GM18873 (cell line): ENCODE results near the gene COPZ1.
A peak's percentile ranks its signal among the peaks of the same experiment; 100 is the strongest.

ENCODE experiments used
- ATAC-seq: cut with Tn5 transposase; IDR thresholded peaks from one replicate; pipeline ENCODE4 v1.9.1; 2021; ENCODE audit warnings: mild to moderate bottlenecking, moderate library complexity, moderate number of reproducible peaks; ENCODE audit not compliant: unreplicated experiment, low FRiP score

Gene COPZ1

GRCh38 chr12:54390668-54391551, 66.0 kb downstream of the COPZ1 start:
- ATAC-seq = no peak

DNA sequence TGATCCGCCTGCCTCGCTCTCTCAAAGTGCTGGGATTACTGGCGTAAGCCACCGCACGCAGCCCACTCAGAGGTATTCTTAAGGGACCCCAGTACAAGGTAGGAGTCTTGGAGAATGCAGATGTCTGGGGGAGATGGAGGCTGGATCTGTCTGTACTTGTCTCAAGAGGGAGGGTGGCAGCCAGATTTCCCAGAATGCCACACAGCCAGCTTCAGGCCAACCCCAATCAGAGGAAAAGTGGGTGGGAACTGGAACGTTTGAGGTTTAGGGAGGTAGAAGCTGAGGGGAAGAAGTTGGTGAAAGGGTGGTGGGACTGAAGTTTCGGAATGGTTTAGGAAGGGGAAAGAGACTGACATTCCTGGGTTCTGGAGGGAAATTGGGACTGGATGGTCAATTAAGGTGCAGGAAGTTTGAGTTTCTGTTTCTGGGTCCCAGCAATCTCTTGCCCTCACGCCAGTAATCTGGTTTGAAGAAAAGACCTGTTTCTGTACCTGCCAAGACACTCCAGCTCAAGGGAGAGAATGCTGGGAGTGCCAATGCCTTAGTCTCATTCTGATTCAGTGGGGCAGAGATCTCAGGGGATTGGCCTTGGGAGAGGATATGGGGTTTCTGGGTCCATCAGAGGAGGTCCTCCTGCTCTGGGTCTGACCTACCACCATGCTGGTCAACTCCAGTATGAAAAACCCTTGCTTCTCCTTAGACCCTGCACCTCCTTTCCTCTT, 67.7 kb downstream of the COPZ1 start:
- ATAC-seq = no peak

DNA sequence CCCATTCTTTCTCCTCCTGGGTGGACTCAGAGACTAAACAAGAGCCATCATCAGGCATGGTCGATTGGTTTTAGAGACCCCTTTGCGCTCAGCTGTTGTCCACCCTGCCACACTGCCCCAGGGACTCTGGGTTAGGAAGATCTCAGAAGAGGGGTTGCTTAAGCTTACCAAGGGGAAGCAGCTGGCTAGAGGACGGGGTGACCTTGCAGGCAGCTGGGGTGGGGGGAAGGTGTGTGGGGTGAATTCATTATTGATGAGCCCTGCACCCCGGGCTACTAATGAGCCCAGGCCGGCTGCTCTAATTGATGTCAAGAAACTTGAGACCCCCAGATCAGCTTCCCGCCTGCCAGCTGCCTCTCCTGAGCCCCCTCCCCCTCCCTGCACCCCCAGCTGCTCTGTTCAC, 68.3 kb downstream of the COPZ1 start:
- no peak for ATAC-seq

DNA sequence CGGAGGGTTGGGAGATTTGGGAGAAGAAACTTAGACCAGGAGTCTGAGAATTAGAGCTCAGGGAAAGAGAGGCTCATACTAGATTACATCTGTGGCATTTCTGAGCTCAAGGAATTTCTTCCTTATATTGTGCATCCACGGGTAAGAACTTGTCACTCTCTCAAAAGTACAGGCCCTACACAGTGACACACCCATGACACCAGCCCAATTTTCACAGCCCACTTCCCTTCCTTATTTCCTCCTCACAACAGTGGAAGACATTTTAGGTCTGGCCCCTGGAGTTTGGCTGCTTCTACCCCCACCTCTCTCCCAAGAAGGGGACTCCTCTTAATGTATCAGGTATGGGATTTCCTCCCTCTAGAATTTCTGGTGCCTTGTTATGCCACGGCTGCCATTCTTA, 68.8 kb downstream of the COPZ1 start:
- ATAC-seq = no peak

GRCh38 chr12:54394281-54394719, 69.4 kb downstream of the COPZ1 start:
- ATAC-seq = no peak

DNA sequence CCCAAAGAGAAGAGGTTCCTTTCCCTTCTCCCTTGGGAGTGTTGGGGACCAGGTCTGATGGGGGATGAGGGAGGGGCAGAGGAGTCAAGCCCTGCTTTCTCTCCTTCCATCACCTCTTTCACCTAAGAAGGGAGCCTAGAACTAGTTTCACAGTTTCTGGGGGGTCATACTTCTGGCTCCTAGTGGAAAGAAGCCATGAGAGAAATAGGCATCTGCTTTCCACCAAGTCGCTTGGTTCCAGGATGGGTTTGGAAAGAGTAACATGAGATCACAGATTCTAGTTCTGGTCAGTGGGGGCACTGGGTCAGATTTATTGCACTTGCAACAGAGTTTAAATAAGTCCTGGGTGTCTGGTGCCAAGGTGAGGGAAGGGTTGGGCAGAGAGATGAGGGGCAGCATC, 70.1 kb downstream of the COPZ1 start:
- no peak for ATAC-seq

- ATAC-seq = no peak
These were observed 70.6 kb downstream of the COPZ1 start for GRCh38 chr12:54395545-54395944.

DNA sequence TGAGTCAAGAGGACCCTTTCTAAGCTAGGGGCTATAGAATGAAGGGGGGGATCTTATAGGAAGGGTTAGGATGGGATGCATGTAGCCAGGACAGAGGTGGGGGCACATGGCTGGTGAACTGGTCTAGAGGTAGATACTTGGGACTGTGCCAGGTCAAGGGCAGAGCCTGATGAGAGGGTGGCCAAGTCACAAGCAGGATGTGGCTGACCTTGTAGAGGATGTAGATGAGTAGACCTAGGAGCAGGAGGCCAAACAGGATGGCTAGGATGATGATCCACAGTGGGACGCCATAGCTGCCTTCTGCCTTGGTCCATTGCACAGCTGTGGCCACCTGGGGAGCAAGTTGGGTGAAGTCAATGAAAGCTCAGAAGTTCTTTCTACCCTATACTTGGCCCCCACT, 72.2 kb downstream of the COPZ1 start:
- ATAC-seq = no peak

- no peak for ATAC-seq
These were observed 73.3 kb downstream of the COPZ1 start for GRCh38 chr12:54398218-54398617.

DNA sequence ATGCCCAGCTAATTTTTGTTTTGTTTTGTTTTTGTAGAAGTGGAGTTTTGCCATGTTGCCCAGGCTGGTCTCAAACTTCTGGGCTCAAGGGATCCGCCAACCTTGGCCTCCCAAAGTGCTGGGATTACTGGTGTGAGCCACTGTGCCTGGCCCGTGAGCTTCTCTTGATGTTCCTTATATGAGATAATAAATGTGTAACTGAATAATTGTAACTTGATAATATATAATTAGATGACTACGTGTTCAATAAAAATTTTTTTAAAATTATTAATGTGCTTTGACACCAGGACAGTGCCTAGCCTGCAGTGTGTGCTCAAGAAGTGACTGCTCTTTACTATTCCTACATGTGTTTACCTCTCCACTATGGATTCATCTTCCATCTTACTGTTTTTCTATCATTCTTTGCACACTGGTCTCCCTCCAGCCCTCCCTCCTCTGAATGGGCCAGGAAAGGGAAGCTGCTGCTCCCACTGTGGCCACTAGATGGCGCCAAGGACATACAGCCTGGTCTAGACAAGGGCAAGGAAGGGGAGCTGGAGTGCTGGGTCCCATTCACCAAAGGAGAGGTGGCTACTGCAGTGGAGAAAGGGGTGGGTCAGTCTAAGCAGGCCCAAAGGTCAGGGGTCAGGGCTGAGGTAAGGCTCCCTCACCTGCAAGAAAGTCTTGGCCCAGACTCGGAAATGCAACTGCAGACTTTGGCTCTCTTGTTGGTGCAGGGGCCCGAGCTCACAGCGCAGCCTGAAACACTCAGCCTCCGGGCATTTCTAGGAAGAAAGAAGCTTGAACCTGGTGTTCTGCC, 74.3 kb downstream of the COPZ1 start:
- ATAC-seq = peak; percentile 68

DNA sequence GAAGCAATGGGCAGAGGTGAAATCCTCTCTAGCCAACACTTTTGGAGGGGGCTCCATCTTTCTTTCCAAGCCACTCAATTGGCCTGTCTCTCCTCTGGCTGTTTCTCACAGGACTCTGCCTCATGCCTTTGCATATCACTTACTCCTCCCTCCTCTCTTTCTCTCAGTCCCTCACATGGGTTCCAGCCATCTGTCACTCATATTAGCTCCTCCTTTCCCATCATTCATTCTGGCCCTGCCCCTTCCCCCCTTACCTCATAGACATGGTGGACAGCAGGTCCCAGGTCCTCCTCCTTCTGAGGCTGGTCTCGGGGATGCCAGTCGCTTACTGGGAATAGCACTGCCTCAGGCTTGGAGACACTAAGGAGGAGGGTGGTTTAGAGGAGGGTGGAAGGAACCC, 76.2 kb downstream of the COPZ1 start:
- ATAC-seq = no peak
